ENCODE data around the gene RCC2.

GRCh38 chr1:17369466-17369865, 70.0 kb downstream of the RCC2 start:
- TF ChIP-seq, protein P1, sequence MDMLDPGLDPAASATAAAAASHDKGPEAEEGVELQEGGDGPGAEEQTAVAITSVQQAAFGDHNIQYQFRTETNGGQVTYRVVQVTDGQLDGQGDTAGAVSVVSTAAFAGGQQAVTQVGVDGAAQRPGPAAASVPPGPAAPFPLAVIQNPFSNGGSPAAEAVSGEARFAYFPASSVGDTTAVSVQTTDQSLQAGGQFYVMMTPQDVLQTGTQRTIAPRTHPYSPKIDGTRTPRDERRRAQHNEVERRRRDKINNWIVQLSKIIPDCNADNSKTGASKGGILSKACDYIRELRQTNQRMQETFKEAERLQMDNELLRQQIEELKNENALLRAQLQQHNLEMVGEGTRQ (IDR thresholded peaks at IDR 0.05; ENCODE audit: borderline replicate concordance, low read depth, low read length), result no peak
- no peak for TF ChIP-seq GATA2 (CRISPR knock-in tag; IDR thresholded peaks at IDR 0.05)
- TF ChIP-seq, protein P2, sequence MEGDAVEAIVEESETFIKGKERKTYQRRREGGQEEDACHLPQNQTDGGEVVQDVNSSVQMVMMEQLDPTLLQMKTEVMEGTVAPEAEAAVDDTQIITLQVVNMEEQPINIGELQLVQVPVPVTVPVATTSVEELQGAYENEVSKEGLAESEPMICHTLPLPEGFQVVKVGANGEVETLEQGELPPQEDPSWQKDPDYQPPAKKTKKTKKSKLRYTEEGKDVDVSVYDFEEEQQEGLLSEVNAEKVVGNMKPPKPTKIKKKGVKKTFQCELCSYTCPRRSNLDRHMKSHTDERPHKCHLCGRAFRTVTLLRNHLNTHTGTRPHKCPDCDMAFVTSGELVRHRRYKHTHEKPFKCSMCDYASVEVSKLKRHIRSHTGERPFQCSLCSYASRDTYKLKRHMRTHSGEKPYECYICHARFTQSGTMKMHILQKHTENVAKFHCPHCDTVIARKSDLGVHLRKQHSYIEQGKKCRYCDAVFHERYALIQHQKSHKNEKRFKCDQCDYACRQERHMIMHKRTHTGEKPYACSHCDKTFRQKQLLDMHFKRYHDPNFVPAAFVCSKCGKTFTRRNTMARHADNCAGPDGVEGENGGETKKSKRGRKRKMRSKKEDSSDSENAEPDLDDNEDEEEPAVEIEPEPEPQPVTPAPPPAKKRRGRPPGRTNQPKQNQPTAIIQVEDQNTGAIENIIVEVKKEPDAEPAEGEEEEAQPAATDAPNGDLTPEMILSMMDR (IDR thresholded peaks at IDR 0.05), result no peak
- no peak for TF ChIP-seq EZH2phosphoT487 (IDR thresholded peaks at IDR 0.05; ENCODE audit: borderline replicate concordance, low read depth)
- TF ChIP-seq TEAD4 (IDR thresholded peaks at IDR 0.05; ENCODE audit: borderline replicate concordance, insufficient read depth), result no peak
- no peak for TF ChIP-seq RFX5 (IDR thresholded peaks at IDR 0.05; ENCODE audit: low read length)
- TF ChIP-seq YY1 (IDR thresholded peaks at IDR 0.05; ENCODE audit: low read depth), result no peak
- TF ChIP-seq, protein P3, sequence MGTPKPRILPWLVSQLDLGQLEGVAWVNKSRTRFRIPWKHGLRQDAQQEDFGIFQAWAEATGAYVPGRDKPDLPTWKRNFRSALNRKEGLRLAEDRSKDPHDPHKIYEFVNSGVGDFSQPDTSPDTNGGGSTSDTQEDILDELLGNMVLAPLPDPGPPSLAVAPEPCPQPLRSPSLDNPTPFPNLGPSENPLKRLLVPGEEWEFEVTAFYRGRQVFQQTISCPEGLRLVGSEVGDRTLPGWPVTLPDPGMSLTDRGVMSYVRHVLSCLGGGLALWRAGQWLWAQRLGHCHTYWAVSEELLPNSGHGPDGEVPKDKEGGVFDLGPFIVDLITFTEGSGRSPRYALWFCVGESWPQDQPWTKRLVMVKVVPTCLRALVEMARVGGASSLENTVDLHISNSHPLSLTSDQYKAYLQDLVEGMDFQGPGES (IDR thresholded peaks at IDR 0.05; ENCODE audit: low read depth, low read length), result no peak
